ENCODE measurements around the gene SCARB2. TPM values are rescaled to one million over a fixed set of nuclear protein-coding genes. Genes with fewer than 3 reads are reported as not detected.

Gene SCARB2
- polyA plus RNA-seq, 1 experiment: 65.3 TPM

- no peak for TF ChIP-seq CTCF (IDR thresholded peaks at IDR 0.05; ENCODE audit: insufficient read depth, low read depth, low read length)
These were observed 93.4 kb downstream of the SCARB2 start for GRCh38 chr4:76120199-76120598.

GRCh38 chr4:76117536-76117935, 96.1 kb downstream of the SCARB2 start:
- Histone ChIP-seq H3K36me3 (ENCODE audit: control insufficient read depth, insufficient read depth, low read length) (no peaks in the 10 kb centered on the region; the same call in none of the 2 replicates), H3K4me3 (ENCODE audit: low read depth, low read length) (no peak overlapping the region), H3K27me3 (ENCODE audit: control insufficient read depth, insufficient read depth, low read length) (no peaks in the 10 kb centered on the region)
- CTCF ChIA-PET: no interaction called here
- TF ChIP-seq CTCF (IDR thresholded peaks at IDR 0.05; ENCODE audit: insufficient read depth, low read depth, low read length): no peak
- DNase-seq (ENCODE audit: low read depth): no peak
- POLR2A ChIA-PET: no interaction called here

More at GRCh38 chr4:76120199-76120598, 93.4 kb downstream of the SCARB2 start:
- CTCF ChIA-PET: no interaction called here
- Histone ChIP-seq H3K36me3 (ENCODE audit: control insufficient read depth, insufficient read depth, low read length) (no peaks in the 10 kb centered on the region; the same call in 1 of the 2 replicates), H3K4me3 (ENCODE audit: low read depth, low read length) (no peak overlapping the region), H3K27me3 (ENCODE audit: control insufficient read depth, insufficient read depth, low read length) (no peaks in the 10 kb centered on the region)
- no peak for DNase-seq (ENCODE audit: low read depth)
- POLR2A ChIA-PET: no interaction called here

GRCh38 chr4:76116821-76117220, 96.8 kb downstream of the SCARB2 start:
- no peak for DNase-seq (ENCODE audit: low read depth)
- Histone ChIP-seq H3K27me3 (ENCODE audit: control insufficient read depth, insufficient read depth, low read length) (no peaks in the 10 kb centered on the region), H3K36me3 (ENCODE audit: control insufficient read depth, insufficient read depth, low read length) (no peaks in the 10 kb centered on the region; the same call in none of the 2 replicates), H3K4me3 (ENCODE audit: low read depth, low read length) (no peak overlapping the region)
- POLR2A ChIA-PET: no interaction called here
- no peak for TF ChIP-seq CTCF (IDR thresholded peaks at IDR 0.05; ENCODE audit: insufficient read depth, low read depth, low read length)
- CTCF ChIA-PET: no interaction called here

Other genes starting within 250 kb of the SCARB2 start
- gene SDAD1, start 222.9 kb downstream of the SCARB2 start, polyA plus RNA-seq (2011; rRNA removed): 14.1 and 23.7 TPM in 2 replicates
- gene CXCL9, start 206.3 kb downstream of the SCARB2 start, polyA plus RNA-seq (2011; rRNA removed): not detected in 2 replicates
- gene CXCL10, start 190.3 kb downstream of the SCARB2 start, polyA plus RNA-seq (2011; rRNA removed): not detected in 2 replicates
- not detected in 2 replicates for gene CXCL11, start 177.8 kb downstream of the SCARB2 start, polyA plus RNA-seq (2011; rRNA removed)
- gene ART3, start 139.1 kb downstream of the SCARB2 start, polyA plus RNA-seq (2011; rRNA removed): not detected in 2 replicates
- gene NUP54, start 65.4 kb downstream of the SCARB2 start, polyA plus RNA-seq (2011; rRNA removed): 19.4 and 38.9 TPM in 2 replicates
- gene FAM47E, start 37.9 kb upstream of the SCARB2 start, polyA plus RNA-seq (2011; rRNA removed): 0.05 and 0.23 TPM in 2 replicates
- gene STBD1, start 92.9 kb upstream of the SCARB2 start, polyA plus RNA-seq (2011; rRNA removed): 4.2 and 4.4 TPM in 2 replicates
- gene CCDC158, start 207.3 kb upstream of the SCARB2 start, polyA plus RNA-seq (2011; rRNA removed): 0.10 and 0.11 TPM in 2 replicates
- 25.1 and 46.1 TPM in 2 replicates for gene SHROOM3, start 221.4 kb upstream of the SCARB2 start, polyA plus RNA-seq (2011; rRNA removed)

All from BJ (cell line).